GM21737 (cell line): Measurements from ENCODE around the gene BRAP.
A peak's percentile ranks its signal among the peaks of the same experiment; 100 is the strongest.
"Not testable (repeated sequence)": the region's sequence is repeated elsewhere in the genome, so short reads cannot be mapped to it uniquely, and the experiment has no call there.

ENCODE experiments used
- ATAC-seq: cut with Tn5 transposase; IDR thresholded peaks from one replicate; pipeline ENCODE4 v1.9.1; 2021; ENCODE audit warnings: mild to moderate bottlenecking, moderate library complexity; ENCODE audit not compliant: unreplicated experiment

The BRAP gene

GRCh38 chr12:111685811-111686573, at the start of gene BRAP, which contains the start of gene ACAD10:
TSS of gene BRAP (minus strand) at chr12:111685956. CDS start at chr12:111685792, 164 bp downstream.
TSS of gene ACAD10 (plus strand) at chr12:111686053. CDS start at chr12:111692710, 6,657 bp downstream.
- ATAC-seq, result peak; percentile 90

GRCh38 chr12:111733340-111733915, 47.7 kb upstream of the BRAP start:
- no peak for ATAC-seq

- no peak for ATAC-seq
Measured at GRCh38 chr12:111732786-111733185, 47.0 kb upstream of the BRAP start.

- no peak for ATAC-seq
Measured at GRCh38 chr12:111730420-111730819, 44.7 kb upstream of the BRAP start.

- ATAC-seq, result no peak
Measured at GRCh38 chr12:111728795-111729194, 43.0 kb upstream of the BRAP start.

- not testable (repeated sequence) for ATAC-seq
Measured at GRCh38 chr12:111723646-111724360, 38.0 kb upstream of the BRAP start.

GRCh38 chr12:111720457-111720856, 34.7 kb upstream of the BRAP start:
- no peak for ATAC-seq

GRCh38 chr12:111719316-111719715, 33.6 kb upstream of the BRAP start:
- not testable (repeated sequence) for ATAC-seq

GRCh38 chr12:111715279-111715678, 29.5 kb upstream of the BRAP start:
- no peak for ATAC-seq

- no peak for ATAC-seq
Measured at GRCh38 chr12:111706145-111706544, 20.4 kb upstream of the BRAP start.

- no peak for ATAC-seq
Measured at GRCh38 chr12:111705672-111706071, 19.9 kb upstream of the BRAP start.

GRCh38 chr12:111699962-111700361, 14.2 kb upstream of the BRAP start:
- ATAC-seq, result no peak

- ATAC-seq, result no peak
Measured at GRCh38 chr12:111693818-111694217, 8.1 kb upstream of the BRAP start.

- no peak for ATAC-seq
Measured at GRCh38 chr12:111692575-111693210, 6.9 kb upstream of the BRAP start.

- ATAC-seq, result no peak
Measured at GRCh38 chr12:111691262-111691661, 5.5 kb upstream of the BRAP start.

GRCh38 chr12:111687952-111688351, 2.2 kb upstream of the BRAP start:
- ATAC-seq, result no peak

- ATAC-seq, result no peak
Measured at GRCh38 chr12:111687255-111687654, 1.5 kb upstream of the BRAP start.

- no peak for ATAC-seq
Measured at GRCh38 chr12:111686574-111687105, 884 bp upstream of the BRAP start.

- peak; percentile 5 for ATAC-seq
Measured at GRCh38 chr12:111685322-111685810, 390 bp downstream of the BRAP start.

GRCh38 chr12:111684485-111685198, 1.1 kb downstream of the BRAP start:
- ATAC-seq, result not testable (repeated sequence)
